ENCODE measurements around the gene PCDHGC3. TPM values are rescaled to one million over a fixed set of nuclear protein-coding genes. Genes with fewer than 3 reads are reported as not detected.
A peak's percentile ranks its signal among the peaks of the same experiment; 100 is the strongest.

The PCDHGC3 gene
- total and polyA plus RNA-seq, 4 experiments from 2014 or later = 0.14 to 0.17 TPM; not detected in 2

DNA sequence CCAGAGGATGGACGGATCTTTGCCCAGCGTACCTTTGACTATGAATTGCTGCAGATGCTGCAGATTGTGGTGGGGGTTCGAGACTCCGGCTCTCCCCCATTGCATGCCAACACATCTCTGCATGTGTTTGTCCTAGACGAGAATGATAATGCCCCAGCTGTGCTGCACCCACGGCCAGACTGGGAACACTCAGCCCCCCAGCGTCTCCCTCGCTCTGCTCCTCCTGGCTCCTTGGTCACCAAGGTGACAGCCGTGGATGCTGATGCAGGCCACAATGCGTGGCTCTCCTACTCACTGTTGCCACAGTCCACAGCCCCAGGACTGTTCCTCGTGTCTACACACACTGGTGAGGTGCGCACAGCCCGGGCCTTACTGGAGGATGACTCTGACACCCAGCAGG lies 15.0 kb downstream of the PCDHGC3 start:
- Mint-ChIP-seq H3K4me3 (peak overlapping the region in 5 of 8 donors; percentile 42 to 78 (median 64)), H3K9me3 (no peaks in the 10 kb centered on the region), H3K27ac (no peak overlapping the region), H3K27me3 (peaks cover 68 to 73% of the 10 kb centered on the region in 2 donors), H3K4me1 (peaks cover 8 to 19% (median 14%) of the 10 kb centered on the region in 4 donors), H3K36me3 (no peaks in the 10 kb centered on the region)
- intact Hi-C loops (cut with micrococcal nuclease) = no loop called here
- DNase-seq = no peak
- no peaks in the 10 kb centered on the region for H3K9me3 ChIP-seq (ENCODE audit: control insufficient read depth in 1 of 2, low read length in 2 of 2)
- H3K27ac ChIP-seq (ENCODE audit: low read depth, low read length) = no peak overlapping the region
- H3K27me3 ChIP-seq (ENCODE audit: insufficient read depth, low read length) = peaks cover 42% of the 10 kb centered on the region
- CTCF ChIA-PET (ENCODE audit: partially characterized antibody) = no interaction called here
- no peaks in the 10 kb centered on the region for H3K36me3 ChIP-seq (ENCODE audit: insufficient read depth, low read length)
- POLR2A ChIA-PET (ENCODE audit: partially characterized antibody) = no interaction called here
- peaks cover 19% of the 10 kb centered on the region for H3K4me1 ChIP-seq (ENCODE audit: insufficient read depth, low read length)
- no peak overlapping the region for H3K4me3 ChIP-seq (ENCODE audit: low read length in 2 of 2)

DNA sequence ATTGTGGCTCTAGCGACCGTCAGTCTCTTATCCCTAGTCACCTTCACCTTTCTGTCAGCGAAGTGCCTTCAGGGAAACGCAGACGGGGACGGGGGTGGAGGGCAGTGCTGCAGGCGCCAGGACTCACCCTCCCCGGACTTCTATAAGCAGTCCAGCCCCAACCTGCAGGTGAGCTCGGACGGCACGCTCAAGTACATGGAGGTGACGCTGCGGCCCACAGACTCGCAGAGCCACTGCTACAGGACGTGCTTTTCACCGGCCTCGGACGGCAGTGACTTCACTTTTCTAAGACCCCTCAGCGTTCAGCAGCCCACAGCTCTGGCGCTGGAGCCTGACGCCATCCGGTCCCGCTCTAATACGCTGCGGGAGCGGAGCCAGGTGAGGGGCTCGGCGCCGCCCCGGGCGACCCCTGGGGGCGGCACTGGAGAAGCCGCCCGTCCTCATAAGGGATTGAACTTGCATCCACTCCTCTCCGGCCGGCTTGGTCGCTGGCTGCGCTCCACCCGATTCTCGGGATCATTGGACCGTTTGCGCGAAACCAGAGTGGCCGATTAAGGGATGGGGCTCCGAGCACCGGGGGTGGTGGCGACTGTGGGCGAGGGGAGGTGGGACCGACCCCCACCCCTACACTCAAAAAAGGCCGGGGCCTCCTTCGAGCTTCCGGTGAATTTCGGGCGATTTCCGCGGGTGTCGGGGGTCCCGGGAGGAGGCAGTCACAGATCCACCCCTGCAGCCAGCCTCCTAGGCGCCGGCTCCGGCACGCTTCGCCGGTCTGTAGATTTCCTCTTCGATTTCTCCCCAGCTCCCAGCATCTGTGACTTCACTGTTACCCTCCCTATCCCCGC lies 15.8 kb downstream of the PCDHGC3 start:
- Mint-ChIP-seq H3K27me3 (peaks cover 64 to 74% of the 10 kb centered on the region in 2 donors), H3K36me3 (no peaks in the 10 kb centered on the region), H3K4me1 (peaks cover 8 to 19% (median 14%) of the 10 kb centered on the region in 4 donors), H3K27ac (no peak overlapping the region), H3K4me3 (peak overlapping the region; percentile 27 to 76 (median 68)), H3K9me3 (no peaks in the 10 kb centered on the region)
- intact Hi-C loops (cut with micrococcal nuclease) = no loop called here
- ChIA-PET CTCF (ENCODE audit: partially characterized antibody) (interaction anchor here (1.4 kb wide), 1 partner anchor 34 kb away, joined by 3 read pairs; no protein-coding TSS in a partner anchor), POLR2A (ENCODE audit: partially characterized antibody) (no interaction called here)
- H3K27ac ChIP-seq (ENCODE audit: low read depth, low read length) = no peak overlapping the region
- H3K27me3 ChIP-seq (ENCODE audit: insufficient read depth, low read length) = peaks cover 43% of the 10 kb centered on the region
- H3K4me1 ChIP-seq (ENCODE audit: insufficient read depth, low read length) = peaks cover 19% of the 10 kb centered on the region
- H3K4me3 ChIP-seq (ENCODE audit: low read length in 2 of 2) = no peak overlapping the region
- no peaks in the 10 kb centered on the region for H3K36me3 ChIP-seq (ENCODE audit: insufficient read depth, low read length)
- H3K9me3 ChIP-seq (ENCODE audit: control insufficient read depth in 1 of 2, low read length in 2 of 2) = no peaks in the 10 kb centered on the region
- DNase-seq = no peak

DNA sequence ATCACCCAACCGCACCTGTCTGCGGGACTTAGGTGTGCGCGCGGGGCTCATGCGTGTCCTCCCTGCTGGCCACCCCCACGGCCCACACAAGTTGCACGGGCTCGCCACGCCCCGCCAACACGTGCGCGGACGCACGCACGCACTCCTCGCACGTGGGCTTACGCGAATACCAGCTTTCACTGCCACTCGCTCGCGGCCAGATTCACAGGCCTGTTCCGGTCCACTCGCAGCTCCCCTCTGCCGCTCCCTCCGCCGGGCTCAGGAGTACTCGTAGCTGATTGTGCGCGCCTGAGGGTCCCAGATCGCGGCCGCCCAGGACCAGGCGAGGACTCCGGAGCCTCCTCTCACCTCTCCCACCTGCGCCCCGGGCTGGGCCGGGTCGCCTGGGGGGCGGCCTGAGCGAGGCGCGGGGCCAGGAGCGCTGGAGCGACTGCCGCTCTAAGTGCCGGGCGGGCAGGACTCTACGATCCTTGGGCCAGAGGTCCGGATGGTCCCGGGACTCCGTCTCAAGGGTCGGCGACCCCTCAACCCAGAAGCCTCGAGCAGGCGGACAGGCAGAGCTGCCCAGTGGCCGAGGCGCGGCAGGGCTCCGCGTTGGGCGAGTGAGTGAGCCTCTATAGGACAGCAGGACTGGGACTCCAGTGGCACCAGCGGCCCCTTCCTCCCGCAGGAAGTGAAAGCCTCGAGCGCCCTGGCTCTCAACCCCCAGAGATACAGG lies 16.6 kb downstream of the PCDHGC3 start:
- H3K27ac Mint-ChIP-seq = no peak overlapping the region
- POLR2A ChIA-PET (ENCODE audit: partially characterized antibody) = no interaction called here
- H3K27me3 ChIP-seq (ENCODE audit: insufficient read depth, low read length) = peaks cover 35% of the 10 kb centered on the region

DNA sequence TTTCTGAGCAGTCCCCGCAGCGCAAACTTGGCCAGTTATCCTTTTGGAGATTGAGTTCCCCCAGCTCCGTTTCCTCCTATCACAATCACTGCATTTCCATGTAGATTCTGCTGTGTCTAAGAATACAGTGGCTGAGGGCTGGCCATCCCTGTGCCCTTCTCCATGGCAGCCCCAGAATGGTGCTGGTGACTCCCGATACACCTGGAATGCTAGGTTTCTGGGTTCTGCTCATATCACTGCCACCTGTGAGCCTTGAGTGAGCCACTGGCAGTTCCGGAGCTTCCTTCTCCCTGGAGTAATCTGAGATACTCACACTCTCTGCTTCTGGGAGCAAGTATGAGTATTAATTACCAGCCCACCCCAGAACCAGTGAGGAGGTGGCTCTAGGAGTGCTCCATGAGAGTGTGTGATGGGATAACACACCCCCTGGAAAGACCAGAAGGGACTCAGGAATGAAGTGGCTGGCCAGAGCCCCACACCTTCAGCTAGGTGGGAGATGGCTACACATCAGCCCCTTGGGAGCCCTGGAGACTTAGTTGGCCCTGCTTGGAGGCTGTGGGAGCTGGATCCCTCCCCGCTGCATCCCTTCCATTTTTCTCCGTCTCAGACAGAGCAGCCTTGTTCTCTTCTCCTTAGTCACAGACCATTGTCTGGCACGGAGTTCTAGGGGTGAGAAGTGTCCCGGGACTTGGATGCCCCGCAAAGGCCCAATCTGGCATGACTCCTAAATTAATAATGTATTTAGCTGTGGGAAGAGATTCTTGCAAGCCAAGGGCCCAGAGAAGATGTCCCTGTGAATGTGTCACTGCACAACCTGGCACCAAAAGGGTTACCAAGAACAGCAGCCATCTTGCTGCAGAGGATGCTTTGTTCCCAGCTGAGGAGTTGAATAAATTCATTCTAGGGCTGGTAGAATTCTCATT lies 18.0 kb downstream of the PCDHGC3 start:
- Histone ChIP-seq H3K27me3 (ENCODE audit: insufficient read depth, low read length) (peaks cover 30% of the 10 kb centered on the region), H3K36me3 (ENCODE audit: insufficient read depth, low read length) (no peaks in the 10 kb centered on the region), H3K4me1 (ENCODE audit: insufficient read depth, low read length) (peaks cover 19% of the 10 kb centered on the region), H3K27ac (ENCODE audit: low read depth, low read length) (no peak overlapping the region), H3K9me3 (ENCODE audit: control insufficient read depth in 1 of 2, low read length in 2 of 2) (no peaks in the 10 kb centered on the region), H3K4me3 (ENCODE audit: low read length in 2 of 2) (no peak overlapping the region)
- ChIA-PET POLR2A (ENCODE audit: partially characterized antibody) (no interaction called here), CTCF (ENCODE audit: partially characterized antibody) (interaction anchor here (1.4 to 2.2 kb wide), 2 partner anchors 19 to 81 kb away, joined by 3 to 8 read pairs; partner anchors contain the start of gene PCDHGA10)
- no peak for DNase-seq
- Mint-ChIP-seq H3K4me1 (peaks cover 8 to 19% (median 14%) of the 10 kb centered on the region in 4 donors), H3K36me3 (peaks cover 0 to 4% of the 10 kb centered on the region in 2 donors), H3K9me3 (peaks cover 0 to 4% (median 0%) of the 10 kb centered on the region in 8 donors), H3K4me3 (no peak overlapping the region), H3K27ac (no peak overlapping the region), H3K27me3 (peaks cover 53 to 64% of the 10 kb centered on the region in 2 donors)
- intact Hi-C loops (cut with micrococcal nuclease) = no loop called here

More for the DNA sequence above, 16.6 kb downstream of the PCDHGC3 start:
- H3K4me3 ChIP-seq (ENCODE audit: low read length in 2 of 2) = no peak overlapping the region
- no peaks in the 10 kb centered on the region for H3K9me3 ChIP-seq (ENCODE audit: control insufficient read depth in 1 of 2, low read length in 2 of 2)
- Mint-ChIP-seq H3K4me3 (peak overlapping the region; percentile 27 to 76 (median 68)), H3K36me3 (no peaks in the 10 kb centered on the region), H3K27me3 (peaks cover 60 to 70% of the 10 kb centered on the region in 2 donors), H3K4me1 (peaks cover 8 to 19% (median 14%) of the 10 kb centered on the region in 4 donors), H3K9me3 (no peaks in the 10 kb centered on the region)
- no peaks in the 10 kb centered on the region for H3K36me3 ChIP-seq (ENCODE audit: insufficient read depth, low read length)
- intact Hi-C loops (cut with micrococcal nuclease) = no loop called here
- CTCF ChIA-PET (ENCODE audit: partially characterized antibody) = interaction anchor here (1.4 to 2.2 kb wide), 3 partner anchors 20 to 80 kb away, joined by 3 to 8 read pairs (median 3); partner anchors contain the start of gene PCDHGA10
- no peak overlapping the region for H3K27ac ChIP-seq (ENCODE audit: low read depth, low read length)
- peaks cover 19% of the 10 kb centered on the region for H3K4me1 ChIP-seq (ENCODE audit: insufficient read depth, low read length)
- DNase-seq = peak in 2 of 5 donors; percentile 17 to 21

DNA sequence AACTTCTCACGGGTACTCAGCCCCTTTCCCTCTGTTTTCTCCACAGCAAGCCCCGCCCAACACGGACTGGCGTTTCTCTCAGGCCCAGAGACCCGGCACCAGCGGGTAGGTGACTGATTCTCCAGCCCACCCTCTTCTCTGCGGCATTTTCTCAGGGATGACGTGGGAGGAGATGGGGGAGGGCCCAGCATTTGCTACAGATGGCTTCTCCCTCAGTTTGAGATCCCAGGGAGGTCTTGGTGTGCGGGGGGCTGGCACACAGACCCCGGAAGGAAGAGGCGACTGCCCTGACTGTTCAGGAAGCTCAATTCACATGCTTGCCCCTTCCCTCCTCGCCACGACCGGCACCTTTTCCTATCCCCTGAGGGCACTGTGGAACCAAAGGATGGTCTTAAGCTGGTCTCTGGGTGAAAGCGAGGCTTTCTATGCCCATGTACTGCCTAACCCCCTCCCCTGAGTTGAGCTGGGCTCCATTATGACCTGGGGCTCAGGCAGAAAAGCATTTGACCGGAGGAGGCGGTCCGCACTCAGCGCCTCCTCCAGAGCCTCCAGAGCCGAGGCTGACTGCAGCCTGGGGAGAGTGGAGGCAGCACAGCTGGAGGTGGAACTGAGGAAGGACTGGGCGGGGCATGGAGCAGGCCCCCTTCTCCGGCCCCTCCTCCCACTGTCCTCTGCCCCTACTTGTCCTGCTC lies 19.1 kb downstream of the PCDHGC3 start:
- Histone ChIP-seq H3K4me1 (ENCODE audit: insufficient read depth, low read length) (peaks cover 19% of the 10 kb centered on the region), H3K27me3 (ENCODE audit: insufficient read depth, low read length) (peaks cover 30% of the 10 kb centered on the region), H3K27ac (ENCODE audit: low read depth, low read length) (no peak overlapping the region), H3K36me3 (ENCODE audit: insufficient read depth, low read length) (no peaks in the 10 kb centered on the region), H3K9me3 (ENCODE audit: control insufficient read depth in 1 of 2, low read length in 2 of 2) (no peaks in the 10 kb centered on the region), H3K4me3 (ENCODE audit: low read length in 2 of 2) (no peak overlapping the region)
- H3K36me3 Mint-ChIP-seq = peaks cover 0 to 4% of the 10 kb centered on the region in 2 donors
- intact Hi-C loops (cut with micrococcal nuclease) = no loop called here
- H3K4me3 Mint-ChIP-seq = peak overlapping the region in 2 of 8 donors; percentile 11 to 55
- H3K4me1 Mint-ChIP-seq = peaks cover 8 to 19% (median 14%) of the 10 kb centered on the region in 4 donors
- POLR2A ChIA-PET (ENCODE audit: partially characterized antibody) = no interaction called here
- no peak for DNase-seq
- CTCF ChIA-PET (ENCODE audit: partially characterized antibody) = interaction anchor here (0.9 to 2.4 kb wide), 2 partner anchors 13 to 18 kb away, joined by 6 to 7 read pairs; no protein-coding TSS in a partner anchor
- peaks cover 0 to 4% (median 0%) of the 10 kb centered on the region in 8 donors for H3K9me3 Mint-ChIP-seq
- peaks cover 47 to 56% of the 10 kb centered on the region in 2 donors for H3K27me3 Mint-ChIP-seq
- H3K27ac Mint-ChIP-seq = peak overlapping the region in 1 of 7 donors; percentile 68

DNA sequence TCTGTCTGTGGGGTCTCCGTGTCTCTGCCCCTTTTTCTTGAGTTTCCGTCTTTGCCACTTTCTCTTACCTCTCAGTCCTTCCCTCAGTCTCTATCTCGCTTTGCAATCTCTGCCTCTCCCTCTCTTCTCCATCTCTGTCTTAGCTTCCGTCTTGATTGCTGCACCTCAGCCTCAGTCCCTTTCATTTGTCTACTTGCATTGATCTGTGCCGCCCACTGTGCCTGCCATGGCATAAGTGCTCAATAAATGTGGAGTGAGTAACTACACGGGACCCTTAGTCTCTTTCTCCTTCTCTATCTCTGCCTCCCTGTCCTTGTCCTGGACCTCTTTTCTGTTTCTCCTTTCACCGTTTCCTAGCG lies 19.7 kb downstream of the PCDHGC3 start:
- CTCF ChIA-PET (ENCODE audit: partially characterized antibody) = interaction anchor here (0.9 to 2.4 kb wide), 2 partner anchors 12 to 18 kb away, joined by 6 to 7 read pairs; no protein-coding TSS in a partner anchor

More for the DNA sequence above, 19.7 kb downstream of the PCDHGC3 start:
- peak overlapping the region in 2 of 8 donors; percentile 11 to 55 for H3K4me3 Mint-ChIP-seq
- H3K27me3 Mint-ChIP-seq = peaks cover 42 to 50% of the 10 kb centered on the region in 2 donors
- Histone ChIP-seq H3K4me1 (ENCODE audit: insufficient read depth, low read length) (peaks cover 19% of the 10 kb centered on the region), H3K9me3 (ENCODE audit: control insufficient read depth in 1 of 2, low read length in 2 of 2) (no peaks in the 10 kb centered on the region), H3K36me3 (ENCODE audit: insufficient read depth, low read length) (no peaks in the 10 kb centered on the region), H3K4me3 (ENCODE audit: low read length in 2 of 2) (no peak overlapping the region), H3K27me3 (ENCODE audit: insufficient read depth, low read length) (peaks cover 30% of the 10 kb centered on the region), H3K27ac (ENCODE audit: low read depth, low read length) (no peak overlapping the region)
- no peak overlapping the region for H3K27ac Mint-ChIP-seq
- intact Hi-C loops (cut with micrococcal nuclease) = no loop called here
- POLR2A ChIA-PET (ENCODE audit: partially characterized antibody) = no interaction called here
- peaks cover 0 to 4% of the 10 kb centered on the region in 2 donors for H3K36me3 Mint-ChIP-seq
- H3K4me1 Mint-ChIP-seq = peaks cover 8 to 19% (median 14%) of the 10 kb centered on the region in 4 donors
- peaks cover 0 to 4% (median 0%) of the 10 kb centered on the region in 8 donors for H3K9me3 Mint-ChIP-seq
- DNase-seq = no peak
